VCaP (cell line): ENCODE results near the gene YPEL1.
A peak's percentile ranks its signal among the peaks of the same experiment; 100 is the strongest.

Experiments used
- H3K27ac ChIP-seq: fragments of 450-650 bp; 2 replicates; pipeline ENCODE4 v1.5.1; 2017
- TF ChIP-seq, protein P1 (sequence below): fragments of 450-650 bp; conservative IDR thresholded peaks from 2 replicates; pipeline ENCODE4 v1.5.1; 2017; ENCODE audit warnings: mild to moderate bottlenecking, moderate library complexity

YPEL1 gene

GRCh38 chr22:21707677-21708076 lies 27.9 kb downstream of the YPEL1 start:
- H3K27ac ChIP-seq, result peak overlapping the region; percentile 95
- TF ChIP-seq, protein P1, sequence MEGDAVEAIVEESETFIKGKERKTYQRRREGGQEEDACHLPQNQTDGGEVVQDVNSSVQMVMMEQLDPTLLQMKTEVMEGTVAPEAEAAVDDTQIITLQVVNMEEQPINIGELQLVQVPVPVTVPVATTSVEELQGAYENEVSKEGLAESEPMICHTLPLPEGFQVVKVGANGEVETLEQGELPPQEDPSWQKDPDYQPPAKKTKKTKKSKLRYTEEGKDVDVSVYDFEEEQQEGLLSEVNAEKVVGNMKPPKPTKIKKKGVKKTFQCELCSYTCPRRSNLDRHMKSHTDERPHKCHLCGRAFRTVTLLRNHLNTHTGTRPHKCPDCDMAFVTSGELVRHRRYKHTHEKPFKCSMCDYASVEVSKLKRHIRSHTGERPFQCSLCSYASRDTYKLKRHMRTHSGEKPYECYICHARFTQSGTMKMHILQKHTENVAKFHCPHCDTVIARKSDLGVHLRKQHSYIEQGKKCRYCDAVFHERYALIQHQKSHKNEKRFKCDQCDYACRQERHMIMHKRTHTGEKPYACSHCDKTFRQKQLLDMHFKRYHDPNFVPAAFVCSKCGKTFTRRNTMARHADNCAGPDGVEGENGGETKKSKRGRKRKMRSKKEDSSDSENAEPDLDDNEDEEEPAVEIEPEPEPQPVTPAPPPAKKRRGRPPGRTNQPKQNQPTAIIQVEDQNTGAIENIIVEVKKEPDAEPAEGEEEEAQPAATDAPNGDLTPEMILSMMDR, result no peak

- no peak overlapping the region; the same call in 1 of the 2 replicates for H3K27ac ChIP-seq
- TF ChIP-seq, protein P1, result no peak
Measured at GRCh38 chr22:21703684-21704316, 31.8 kb downstream of the YPEL1 start.

DNA sequence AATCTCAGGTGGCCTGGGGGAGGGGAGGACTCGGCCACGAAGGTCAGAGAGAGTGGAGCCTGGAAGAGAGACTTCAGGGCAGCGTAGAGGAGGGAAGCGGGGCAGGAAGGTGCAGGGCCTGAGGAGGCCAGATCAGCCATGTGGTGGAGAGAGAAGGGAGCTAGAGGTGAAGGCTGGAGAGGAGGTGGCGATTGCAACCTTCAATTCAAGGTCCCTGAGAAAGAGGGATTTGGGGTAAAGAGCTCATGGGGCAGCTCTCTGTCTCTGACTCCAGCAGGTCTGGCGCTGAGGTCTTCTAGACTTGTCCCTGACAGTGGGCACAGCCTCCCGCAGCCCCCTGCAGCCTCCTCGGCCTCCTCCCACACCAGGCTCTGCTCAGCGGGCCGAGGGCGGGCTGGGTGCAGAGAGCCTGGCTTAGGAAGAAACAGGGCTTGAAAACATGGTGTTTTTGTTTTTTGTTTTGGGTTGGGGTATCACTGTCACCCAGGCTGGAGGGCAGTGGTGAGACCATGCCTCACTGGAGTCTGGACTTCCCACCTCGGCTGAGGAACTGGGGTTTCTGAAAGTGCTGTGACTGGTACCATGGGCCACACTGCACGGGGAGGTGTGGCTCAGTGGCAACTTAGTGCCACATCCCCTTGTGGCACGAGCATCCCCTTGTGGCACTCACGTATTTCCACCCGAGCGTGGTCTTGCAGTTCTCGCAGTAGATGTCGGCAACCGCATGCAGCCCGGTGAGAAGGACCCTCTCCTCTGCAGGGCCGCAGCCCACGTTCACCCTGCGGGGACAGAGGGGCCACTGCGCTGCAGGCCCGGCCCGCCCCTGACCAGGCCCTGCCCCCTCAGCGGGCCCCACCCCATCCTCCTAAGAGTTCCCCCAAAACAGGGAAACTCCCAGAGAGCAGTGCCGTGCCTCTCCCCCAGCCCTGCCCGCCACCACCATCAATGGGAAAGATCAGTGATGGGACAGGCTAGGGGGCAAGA lies 32.6 kb downstream of the YPEL1 start:
- no peak overlapping the region for H3K27ac ChIP-seq
- TF ChIP-seq, protein P1, result no peak

DNA sequence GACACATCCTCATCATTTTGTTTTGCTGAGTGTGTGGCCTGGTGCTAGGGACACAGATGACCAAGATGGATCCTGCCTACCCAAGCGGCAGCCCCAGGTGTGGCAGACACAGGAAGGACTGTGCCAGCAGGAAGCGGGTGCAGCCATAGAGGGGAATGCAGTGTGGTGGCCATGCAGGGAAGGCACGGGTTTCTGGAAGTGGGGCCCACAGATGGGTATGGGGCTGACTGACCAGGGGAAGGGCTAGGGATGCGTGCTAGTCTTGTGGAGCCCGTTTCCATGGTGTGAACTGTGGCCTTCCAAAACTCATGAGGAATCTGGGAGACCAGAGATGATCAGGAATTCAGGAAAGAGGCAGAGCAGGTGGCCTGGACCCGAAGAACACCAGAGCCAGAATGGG lies 33.5 kb downstream of the YPEL1 start:
- no peak overlapping the region for H3K27ac ChIP-seq
- TF ChIP-seq, protein P1, result no peak

- TF ChIP-seq, protein P1, result no peak
- H3K27ac ChIP-seq, result no peak overlapping the region
Measured at GRCh38 chr22:21701384-21701971, 34.1 kb downstream of the YPEL1 start.

DNA sequence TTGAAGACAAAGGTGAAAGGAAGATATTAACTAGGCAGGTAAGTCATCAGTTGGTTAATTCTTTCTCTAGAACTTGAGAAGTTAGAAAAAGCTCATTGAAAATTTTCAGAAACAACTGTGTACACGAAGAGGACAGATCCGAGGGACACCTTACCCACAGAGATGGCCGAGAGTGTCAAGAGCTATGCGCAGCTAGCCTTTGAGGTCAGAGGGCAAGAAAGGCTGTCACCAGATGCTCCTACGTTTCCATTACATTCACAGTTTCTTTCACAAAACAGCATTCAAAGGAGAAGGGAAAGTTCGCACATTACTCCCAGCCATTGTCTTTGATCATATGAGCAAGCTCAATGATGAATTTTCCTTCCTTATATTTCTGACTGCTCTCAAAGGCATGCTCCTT lies 34.8 kb downstream of the YPEL1 start:
- H3K27ac ChIP-seq, result no peak overlapping the region
- TF ChIP-seq, protein P1, result no peak

GRCh38 chr22:21699643-21700042 lies 36.0 kb downstream of the YPEL1 start:
- TF ChIP-seq, protein P1, result no peak
- H3K27ac ChIP-seq, result peak overlapping the region; percentile 27; the same call in 1 of the 2 replicates
